SU-DHL-6 (cell line): ENCODE results near the gene ANO7.

Experiments used
- EZH2phosphoT487 ChIP-seq: fragments of 200-600 bp; sonication (generic), shearing (Covaris generic); conservative IDR thresholded peaks from 2 replicates; pipeline ENCODE4 v1.6.1; 2018; ENCODE audit warnings: mild to moderate bottlenecking, antibody characterized with exemption, low read length, moderate library complexity, mixed read lengths
- TF ChIP-seq, protein P1 (sequence below): fragments of 200-600 bp; sonication (generic); IDR thresholded peaks from one replicate; pipeline ENCODE4 v1.5.1; 2017; ENCODE audit warnings: antibody characterized with exemption, mild to moderate bottlenecking, low read length, moderate library complexity; ENCODE audit not compliant: insufficient read depth, poor library complexity, severe bottlenecking

DNA sequence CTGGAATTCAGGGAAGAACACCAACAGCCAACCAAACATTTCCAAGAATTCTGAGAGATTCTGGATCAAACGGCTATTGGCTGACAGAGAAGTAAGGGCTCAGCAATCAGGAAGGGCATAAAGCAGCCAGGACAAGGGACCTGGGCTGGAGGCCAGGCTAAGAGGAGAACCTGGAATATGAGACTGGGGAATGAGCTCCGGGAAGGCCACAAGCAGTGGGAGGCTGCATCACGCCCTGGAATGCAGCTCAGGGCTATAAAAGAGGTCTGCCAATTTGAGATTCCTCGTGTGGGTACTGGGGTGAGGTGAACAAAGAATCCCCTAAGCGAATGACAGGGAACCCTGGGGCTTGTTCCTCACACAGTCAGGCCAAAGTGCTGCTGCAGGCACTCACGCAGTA lies 60.4 kb downstream of the ANO7 start:
- TF ChIP-seq, protein P1, sequence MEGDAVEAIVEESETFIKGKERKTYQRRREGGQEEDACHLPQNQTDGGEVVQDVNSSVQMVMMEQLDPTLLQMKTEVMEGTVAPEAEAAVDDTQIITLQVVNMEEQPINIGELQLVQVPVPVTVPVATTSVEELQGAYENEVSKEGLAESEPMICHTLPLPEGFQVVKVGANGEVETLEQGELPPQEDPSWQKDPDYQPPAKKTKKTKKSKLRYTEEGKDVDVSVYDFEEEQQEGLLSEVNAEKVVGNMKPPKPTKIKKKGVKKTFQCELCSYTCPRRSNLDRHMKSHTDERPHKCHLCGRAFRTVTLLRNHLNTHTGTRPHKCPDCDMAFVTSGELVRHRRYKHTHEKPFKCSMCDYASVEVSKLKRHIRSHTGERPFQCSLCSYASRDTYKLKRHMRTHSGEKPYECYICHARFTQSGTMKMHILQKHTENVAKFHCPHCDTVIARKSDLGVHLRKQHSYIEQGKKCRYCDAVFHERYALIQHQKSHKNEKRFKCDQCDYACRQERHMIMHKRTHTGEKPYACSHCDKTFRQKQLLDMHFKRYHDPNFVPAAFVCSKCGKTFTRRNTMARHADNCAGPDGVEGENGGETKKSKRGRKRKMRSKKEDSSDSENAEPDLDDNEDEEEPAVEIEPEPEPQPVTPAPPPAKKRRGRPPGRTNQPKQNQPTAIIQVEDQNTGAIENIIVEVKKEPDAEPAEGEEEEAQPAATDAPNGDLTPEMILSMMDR = no peak
- no peak for TF ChIP-seq EZH2phosphoT487
